GM18526 (cell line): Measurements from ENCODE around the gene SNAP25.

Source experiments
- POLR2A ChIP-seq: IDR thresholded peaks from 3 replicates; pipeline ENCODE4 v1.6.1; 2011; ENCODE audit not compliant: insufficient read length; ENCODE audit errors: extremely low read depth

The SNAP25 gene

GRCh38 chr20:10240655-10241054 is 22.0 kb downstream of the SNAP25 start:
- no peak for TF ChIP-seq POLR2A

GRCh38 chr20:10242166-10242565 is 23.5 kb downstream of the SNAP25 start:
- TF ChIP-seq POLR2A: no peak

- no peak for TF ChIP-seq POLR2A
Measured at GRCh38 chr20:10247440-10247839, 28.8 kb downstream of the SNAP25 start.

GRCh38 chr20:10249048-10249770 is 30.6 kb downstream of the SNAP25 start:
- TF ChIP-seq POLR2A: no peak

DNA sequence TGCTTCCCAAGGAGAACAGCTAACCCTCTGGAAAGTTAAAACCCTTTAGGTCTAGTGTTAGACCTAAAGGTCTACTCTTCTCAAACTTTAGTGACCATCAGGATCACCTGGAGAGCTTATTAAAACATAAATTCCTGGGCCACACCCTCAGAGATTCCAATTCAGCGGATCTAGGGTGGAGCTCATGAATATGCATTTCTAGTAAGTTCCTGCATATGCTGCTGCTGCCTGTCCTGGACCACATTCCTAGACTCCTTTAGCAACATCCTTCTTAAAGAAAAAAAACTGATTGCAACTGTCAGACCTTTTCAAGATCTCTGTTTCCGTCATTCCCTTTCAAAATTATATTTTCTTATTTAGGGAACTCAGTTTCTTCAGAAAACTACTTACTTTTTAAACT is 31.2 kb downstream of the SNAP25 start:
- TF ChIP-seq POLR2A: no peak

GRCh38 chr20:10250902-10251301 is 32.3 kb downstream of the SNAP25 start:
- no peak for TF ChIP-seq POLR2A

DNA sequence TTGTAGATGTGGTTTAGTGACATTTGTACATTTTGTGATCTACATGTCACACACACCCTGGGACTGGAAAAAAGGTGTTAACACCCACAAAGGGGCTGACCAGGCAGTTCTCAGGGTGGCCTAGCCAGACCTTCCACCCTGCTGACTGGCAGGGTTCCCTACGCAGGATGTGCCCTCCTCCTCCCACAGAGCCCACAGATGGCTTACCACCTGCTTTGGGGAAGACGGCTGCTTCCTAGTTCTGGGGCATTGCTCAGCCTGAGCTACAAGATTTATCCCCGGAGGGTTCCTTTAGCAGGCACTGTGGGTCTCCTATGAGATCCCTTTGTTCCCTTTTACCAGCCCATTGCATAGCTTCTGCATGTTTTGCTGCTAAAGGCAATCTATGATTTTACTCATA is 35.1 kb downstream of the SNAP25 start:
- no peak for TF ChIP-seq POLR2A

GRCh38 chr20:10255846-10256245 is 37.2 kb downstream of the SNAP25 start:
- TF ChIP-seq POLR2A: no peak

- TF ChIP-seq POLR2A: no peak
Measured at GRCh38 chr20:10259166-10259565, 40.5 kb downstream of the SNAP25 start.

- no peak for TF ChIP-seq POLR2A
Measured at GRCh38 chr20:10260316-10260715, 41.7 kb downstream of the SNAP25 start.

GRCh38 chr20:10261702-10262101 is 43.1 kb downstream of the SNAP25 start:
- no peak for TF ChIP-seq POLR2A

GRCh38 chr20:10263385-10264165 is 44.9 kb downstream of the SNAP25 start:
- no peak for TF ChIP-seq POLR2A

- TF ChIP-seq POLR2A: no peak
Measured at GRCh38 chr20:10264166-10264558, 45.5 kb downstream of the SNAP25 start.

- TF ChIP-seq POLR2A: no peak
Measured at GRCh38 chr20:10268636-10269035, 50.0 kb downstream of the SNAP25 start.

- TF ChIP-seq POLR2A: no peak
Measured at GRCh38 chr20:10270630-10271029, 52.0 kb downstream of the SNAP25 start.

DNA sequence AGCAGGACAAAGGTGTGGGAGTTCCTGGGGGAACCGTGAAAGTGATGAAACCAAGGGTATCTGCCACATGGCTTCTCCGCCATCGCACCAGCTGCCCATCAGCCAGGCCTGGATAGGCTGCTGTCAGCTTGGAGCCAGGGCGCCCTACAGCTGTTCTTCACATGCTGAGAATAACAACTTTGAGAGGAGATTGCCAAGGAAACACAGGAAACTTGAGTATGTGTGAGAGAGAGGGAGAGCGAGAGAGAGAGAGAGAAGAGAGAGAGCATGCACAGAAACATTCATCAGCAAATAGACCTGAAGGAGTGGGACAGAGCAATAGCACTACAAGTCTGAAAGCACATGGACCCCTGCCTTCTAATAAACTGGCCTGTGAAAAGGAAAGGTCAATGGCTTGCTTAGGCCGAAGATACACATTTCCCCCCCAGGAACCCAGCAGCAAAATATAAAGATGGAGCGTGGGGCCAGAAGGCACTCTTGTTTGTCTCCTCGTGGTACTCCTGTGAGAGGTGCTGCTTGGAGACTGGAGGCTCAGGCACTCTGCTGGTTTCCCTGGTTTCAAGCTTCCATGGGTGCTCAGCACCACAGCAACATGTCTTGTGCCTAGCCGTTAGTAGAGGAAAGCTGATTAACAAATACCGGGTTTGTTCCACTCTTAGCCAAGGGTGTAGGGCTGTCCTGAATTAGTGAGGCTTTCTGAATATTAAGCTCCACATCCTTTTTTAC is 53.0 kb downstream of the SNAP25 start:
- no peak for TF ChIP-seq POLR2A
